ENCODE results near the gene FCRL2. TPM values are rescaled to one million over a fixed set of nuclear protein-coding genes. Genes with fewer than 3 reads are reported as not detected.

The FCRL2 gene
- total RNA-seq, 2 donors from 2014 or later = not detected

DNA sequence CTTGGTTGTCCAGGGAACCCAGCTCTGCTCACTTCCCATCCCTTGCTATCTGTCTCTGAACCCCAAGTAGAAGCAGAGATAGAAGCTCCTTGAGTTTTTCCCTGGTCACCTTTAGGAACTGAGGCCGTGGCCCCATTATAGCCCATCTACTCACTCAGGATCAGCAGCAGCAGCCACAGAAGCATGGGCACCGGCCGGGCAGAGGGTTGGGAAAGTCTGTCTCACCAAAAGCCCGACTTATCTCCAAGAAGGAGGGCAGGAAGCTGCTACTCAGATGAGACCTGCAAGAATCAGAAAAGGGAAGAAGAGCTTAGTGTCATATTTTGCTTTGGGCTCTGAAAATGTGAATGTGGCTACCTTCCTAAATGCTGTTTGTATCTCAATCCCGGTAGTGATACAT, 76.6 kb downstream of the FCRL2 start:
- no peak for DNase-seq
- H3K36me3 ChIP-seq (ENCODE audit: control insufficient read depth, insufficient read depth, low read length) = no peaks in the 10 kb centered on the region
- peaks cover 14% of the 10 kb centered on the region for H3K27me3 ChIP-seq (ENCODE audit: control insufficient read depth, insufficient read depth, low read length, poor library complexity, severe bottlenecking)
- no peaks in the 10 kb centered on the region for H3K4me1 ChIP-seq (ENCODE audit: control insufficient read depth, insufficient read depth, low read length)
- H3K9ac ChIP-seq (ENCODE audit: extremely low read depth, low read length, poor library complexity, severe bottlenecking) = no peak overlapping the region
- TF ChIP-seq, protein P1, sequence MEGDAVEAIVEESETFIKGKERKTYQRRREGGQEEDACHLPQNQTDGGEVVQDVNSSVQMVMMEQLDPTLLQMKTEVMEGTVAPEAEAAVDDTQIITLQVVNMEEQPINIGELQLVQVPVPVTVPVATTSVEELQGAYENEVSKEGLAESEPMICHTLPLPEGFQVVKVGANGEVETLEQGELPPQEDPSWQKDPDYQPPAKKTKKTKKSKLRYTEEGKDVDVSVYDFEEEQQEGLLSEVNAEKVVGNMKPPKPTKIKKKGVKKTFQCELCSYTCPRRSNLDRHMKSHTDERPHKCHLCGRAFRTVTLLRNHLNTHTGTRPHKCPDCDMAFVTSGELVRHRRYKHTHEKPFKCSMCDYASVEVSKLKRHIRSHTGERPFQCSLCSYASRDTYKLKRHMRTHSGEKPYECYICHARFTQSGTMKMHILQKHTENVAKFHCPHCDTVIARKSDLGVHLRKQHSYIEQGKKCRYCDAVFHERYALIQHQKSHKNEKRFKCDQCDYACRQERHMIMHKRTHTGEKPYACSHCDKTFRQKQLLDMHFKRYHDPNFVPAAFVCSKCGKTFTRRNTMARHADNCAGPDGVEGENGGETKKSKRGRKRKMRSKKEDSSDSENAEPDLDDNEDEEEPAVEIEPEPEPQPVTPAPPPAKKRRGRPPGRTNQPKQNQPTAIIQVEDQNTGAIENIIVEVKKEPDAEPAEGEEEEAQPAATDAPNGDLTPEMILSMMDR (conservative IDR thresholded peaks at IDR 0.05) = no peak
- H3K27ac Mint-ChIP-seq = no peak overlapping the region
- peaks cover 15% of the 10 kb centered on the region for H3K27me3 Mint-ChIP-seq (ENCODE audit: insufficient read depth)
- WGBS, 2 experiments (ENCODE audit: insufficient coverage in 1 of 2, insufficient read length in 1 of 2) = 81 to 85% methylated on average over 4 to 5 of the region's 5 CpGs
- no peaks in the 10 kb centered on the region for H3K9me3 Mint-ChIP-seq
- no peaks in the 10 kb centered on the region for H3K9me3 ChIP-seq (ENCODE audit: control insufficient read depth, low read length)
- H3K4me1 Mint-ChIP-seq = peaks cover 13% of the 10 kb centered on the region
- no peaks in the 10 kb centered on the region for H3K36me3 Mint-ChIP-seq (ENCODE audit: low read depth)
- H3K4me3 Mint-ChIP-seq = no peak overlapping the region
- H3K4me3 ChIP-seq (ENCODE audit: low read length) = no peak overlapping the region
- H3K27ac ChIP-seq (ENCODE audit: low read depth, low read length) = no peak overlapping the region

DNA sequence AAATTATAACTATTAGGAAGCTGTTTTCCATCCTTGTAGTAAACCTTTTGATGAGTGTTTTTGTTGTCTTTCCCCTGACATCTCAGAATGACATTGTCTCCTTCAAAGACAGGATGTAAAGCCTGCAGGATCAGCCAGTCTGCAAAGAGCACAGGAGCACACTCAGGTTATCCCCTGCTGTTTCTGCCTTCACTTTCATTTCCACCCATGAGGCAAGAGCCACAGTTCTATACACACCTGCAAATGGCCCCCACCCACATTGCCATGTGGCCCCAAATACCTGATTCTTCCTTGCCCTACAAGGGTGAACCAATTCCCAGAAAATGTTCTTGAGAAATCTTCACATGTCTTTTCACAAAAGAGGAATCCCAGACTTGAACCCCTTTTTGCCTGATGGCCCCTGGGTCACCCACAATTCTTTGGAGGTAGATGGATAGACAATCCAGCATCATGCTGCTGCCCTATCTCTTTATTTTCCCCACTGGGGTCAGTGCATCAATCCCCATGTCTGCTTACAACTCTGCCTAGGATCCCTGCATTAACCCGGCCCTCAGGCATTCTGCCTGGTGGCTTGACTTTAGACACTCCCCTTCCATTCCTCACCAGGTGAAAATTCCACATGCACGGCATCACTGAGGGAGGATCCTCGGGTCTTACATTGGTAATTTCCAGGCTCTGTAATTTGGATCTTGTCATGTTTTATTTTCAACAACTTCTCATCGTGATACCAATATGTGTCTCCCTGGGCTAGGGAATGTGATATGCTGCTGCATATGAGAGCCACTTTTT, 79.0 kb downstream of the FCRL2 start:
- peak; percentile 68 for DNase-seq
- H3K36me3 Mint-ChIP-seq (ENCODE audit: low read depth) = no peaks in the 10 kb centered on the region
- WGBS, 2 experiments (ENCODE audit: insufficient coverage in 1 of 2, insufficient read length in 1 of 2) = 82 to 83% methylated on average over 3 to 4 of the region's 4 CpGs
- H3K4me3 Mint-ChIP-seq = no peak overlapping the region
- peak overlapping the region; percentile 38 for H3K27ac Mint-ChIP-seq
- no peak overlapping the region for H3K9ac ChIP-seq (ENCODE audit: extremely low read depth, low read length, poor library complexity, severe bottlenecking)
- H3K27ac ChIP-seq (ENCODE audit: low read depth, low read length) = no peak overlapping the region
- TF ChIP-seq, protein P1 (conservative IDR thresholded peaks at IDR 0.05) = no peak
- no peak overlapping the region for H3K4me3 ChIP-seq (ENCODE audit: low read length)
- H3K9me3 Mint-ChIP-seq = no peaks in the 10 kb centered on the region
- no peaks in the 10 kb centered on the region for H3K9me3 ChIP-seq (ENCODE audit: control insufficient read depth, low read length)
- H3K4me1 Mint-ChIP-seq = peaks cover 8% of the 10 kb centered on the region
- H3K36me3 ChIP-seq (ENCODE audit: control insufficient read depth, insufficient read depth, low read length) = no peaks in the 10 kb centered on the region
- peaks cover 11% of the 10 kb centered on the region for H3K27me3 Mint-ChIP-seq (ENCODE audit: insufficient read depth)
- H3K4me1 ChIP-seq (ENCODE audit: control insufficient read depth, insufficient read depth, low read length) = no peaks in the 10 kb centered on the region
- peaks cover 14% of the 10 kb centered on the region for H3K27me3 ChIP-seq (ENCODE audit: control insufficient read depth, insufficient read depth, low read length, poor library complexity, severe bottlenecking)

DNA sequence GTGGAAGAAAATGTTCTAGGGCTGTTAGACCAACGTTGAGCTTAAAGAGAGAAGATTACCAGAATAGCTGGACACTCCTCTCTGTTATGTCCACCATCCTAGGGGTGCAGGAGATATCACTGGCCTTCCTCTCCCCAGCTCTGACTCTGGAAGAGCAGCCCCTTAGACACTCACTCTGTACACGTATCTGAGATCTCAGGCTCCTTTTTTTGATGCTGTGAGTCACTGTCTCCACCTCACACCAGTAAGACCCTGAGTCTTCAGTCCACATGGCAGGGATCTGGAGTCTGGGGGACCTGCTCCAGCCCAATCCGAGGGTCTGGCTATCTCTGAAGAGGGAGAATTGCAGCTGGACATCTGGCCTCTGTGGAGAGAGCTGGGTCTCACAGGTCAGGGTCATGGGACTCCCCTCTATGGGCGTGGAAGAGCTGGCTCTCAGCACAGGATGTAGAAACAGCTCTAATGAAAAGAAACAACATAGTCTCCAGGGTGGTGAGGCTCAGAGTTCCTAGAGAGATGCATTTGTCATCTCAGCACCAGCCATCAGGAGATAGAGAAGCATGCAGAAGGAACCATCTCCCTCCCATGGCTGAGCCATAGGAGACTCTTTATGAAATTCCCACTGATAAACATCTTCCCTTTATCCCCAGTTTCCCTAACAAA, 79.8 kb downstream of the FCRL2 start:
- Mint-ChIP-seq H3K27ac (no peak overlapping the region), H3K27me3 (ENCODE audit: insufficient read depth) (peaks cover 8% of the 10 kb centered on the region), H3K36me3 (ENCODE audit: low read depth) (no peaks in the 10 kb centered on the region), H3K4me1 (peaks cover 8% of the 10 kb centered on the region), H3K9me3 (no peaks in the 10 kb centered on the region), H3K4me3 (no peak overlapping the region)
- H3K9me3 ChIP-seq (ENCODE audit: control insufficient read depth, low read length) = no peaks in the 10 kb centered on the region
- H3K4me1 ChIP-seq (ENCODE audit: control insufficient read depth, insufficient read depth, low read length) = no peaks in the 10 kb centered on the region
- DNase-seq = no peak
- H3K9ac ChIP-seq (ENCODE audit: extremely low read depth, low read length, poor library complexity, severe bottlenecking) = no peak overlapping the region
- WGBS, 2 experiments (ENCODE audit: insufficient coverage in 1 of 2, insufficient read length in 1 of 2) = 83 to 100% methylated on average over 2 to 4 of the region's 4 CpGs
- peaks cover 14% of the 10 kb centered on the region for H3K27me3 ChIP-seq (ENCODE audit: control insufficient read depth, insufficient read depth, low read length, poor library complexity, severe bottlenecking)
- H3K36me3 ChIP-seq (ENCODE audit: control insufficient read depth, insufficient read depth, low read length) = no peaks in the 10 kb centered on the region
- H3K4me3 ChIP-seq (ENCODE audit: low read length) = no peak overlapping the region
- no peak overlapping the region for H3K27ac ChIP-seq (ENCODE audit: low read depth, low read length)
- TF ChIP-seq, protein P1 (conservative IDR thresholded peaks at IDR 0.05) = no peak

Other genes starting within 250 kb of the FCRL2 start
- 1 to 10 TPM in 1 of 2 donors, not detected in 1; 1.1 TPM for gene FCRL5, start 224.6 kb downstream of the FCRL2 start, total RNA-seq
- gene FCRL4, start 179.0 kb downstream of the FCRL2 start, total RNA-seq = not detected
- gene FCRL3, start 76.4 kb downstream of the FCRL2 start, total RNA-seq = not detected
- not detected for gene FCRL1, start 43.0 kb upstream of the FCRL2 start, total RNA-seq
- not detected for gene CD5L, start 64.7 kb upstream of the FCRL2 start, total RNA-seq
- gene KIRREL1, start 216.5 kb upstream of the FCRL2 start, total RNA-seq = 10 to 100 TPM; 22.8 to 26.5 TPM

Measured in endodermal cell (in vitro differentiated cells).